RWPE2 (cell line): ENCODE results near the gene MFAP2.

Experiments
- ATAC-seq: fragments of 200-7000 bp; cut with Tn5 transposase; 3 replicates; pipeline ENCODE4 v1.9.1; 2021; ENCODE audit warnings: low read depth
- DNase-seq: peaks from one replicate; pipeline ENCODE4 v3.0.0-alpha.2; 2020; ENCODE audit warnings: low spot score
- H3K27ac ChIP-seq: fragments of 450-650 bp; 2 replicates; pipeline ENCODE4 v1.5.1; 2017; ENCODE audit warnings: mild to moderate bottlenecking; ENCODE audit not compliant: poor library complexity, severe bottlenecking
- H3K27me3 ChIP-seq: fragments of 250-450 bp; sonication (Bioruptor Pico); 2 replicates; pipeline ENCODE4 v1.5.1; 2021; ENCODE audit warnings: mild to moderate bottlenecking, moderate library complexity; ENCODE audit not compliant: insufficient read depth, poor library complexity, severe bottlenecking
- H3K36me3 ChIP-seq: fragments of 250-450 bp; sonication (Bioruptor Pico); 2 replicates; pipeline ENCODE4 v1.5.1; 2020; ENCODE audit warnings: low read depth, mild to moderate bottlenecking, moderate library complexity
- H3K4me1 ChIP-seq: fragments of 250-450 bp; sonication (Bioruptor Pico); 2 replicates; pipeline ENCODE4 v1.5.1; 2021; ENCODE audit warnings: mild to moderate bottlenecking, moderate library complexity; ENCODE audit not compliant: insufficient read depth, poor library complexity, severe bottlenecking
- H3K4me3 ChIP-seq: fragments of 250-450 bp; sonication (Bioruptor Pico); 2 replicates; pipeline ENCODE4 v1.5.1; 2021; ENCODE audit warnings: mild to moderate bottlenecking, moderate library complexity; ENCODE audit not compliant: severe bottlenecking
- H3K9me3 ChIP-seq: fragments of 250-450 bp; sonication (Bioruptor Pico); 2 replicates; pipeline ENCODE4 v1.5.1; 2021; ENCODE audit warnings: mild to moderate bottlenecking, moderate library complexity; ENCODE audit not compliant: severe bottlenecking
- TF ChIP-seq, protein P1 (sequence below): fragments of 450-650 bp; IDR thresholded peaks from one replicate; pipeline ENCODE4 v1.5.1; 2017; ENCODE audit warnings: mild to moderate bottlenecking, moderate library complexity; ENCODE audit not compliant: poor library complexity, severe bottlenecking

MFAP2 gene

DNA sequence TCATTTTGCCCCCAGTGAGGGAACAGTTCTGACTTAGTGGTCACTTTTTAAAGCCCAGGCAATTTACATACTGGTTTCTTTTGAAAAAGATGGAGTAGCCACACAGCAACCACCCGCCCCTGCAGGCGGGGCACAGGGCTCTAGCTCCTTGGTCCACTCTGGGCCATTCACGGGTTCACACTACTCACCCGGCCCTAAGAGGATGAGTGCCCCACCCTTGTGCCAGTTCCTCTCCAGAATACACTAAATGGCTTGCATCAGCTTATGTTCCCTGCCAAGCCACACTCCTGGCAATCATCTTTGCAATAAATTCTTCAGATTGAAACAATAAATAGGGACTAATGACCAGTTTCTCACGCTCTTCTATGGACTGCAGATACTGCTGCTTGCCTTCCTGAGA is 47.0 kb upstream of the MFAP2 start:
- Histone ChIP-seq H3K36me3 (peaks cover 93% of the 10 kb centered on the region), H3K4me3 (no peak overlapping the region), H3K27me3 (no peaks in the 10 kb centered on the region), H3K9me3 (no peaks in the 10 kb centered on the region), H3K27ac (no peak overlapping the region), H3K4me1 (no peaks in the 10 kb centered on the region)
- ATAC-seq: no peak
- TF ChIP-seq, protein P1, sequence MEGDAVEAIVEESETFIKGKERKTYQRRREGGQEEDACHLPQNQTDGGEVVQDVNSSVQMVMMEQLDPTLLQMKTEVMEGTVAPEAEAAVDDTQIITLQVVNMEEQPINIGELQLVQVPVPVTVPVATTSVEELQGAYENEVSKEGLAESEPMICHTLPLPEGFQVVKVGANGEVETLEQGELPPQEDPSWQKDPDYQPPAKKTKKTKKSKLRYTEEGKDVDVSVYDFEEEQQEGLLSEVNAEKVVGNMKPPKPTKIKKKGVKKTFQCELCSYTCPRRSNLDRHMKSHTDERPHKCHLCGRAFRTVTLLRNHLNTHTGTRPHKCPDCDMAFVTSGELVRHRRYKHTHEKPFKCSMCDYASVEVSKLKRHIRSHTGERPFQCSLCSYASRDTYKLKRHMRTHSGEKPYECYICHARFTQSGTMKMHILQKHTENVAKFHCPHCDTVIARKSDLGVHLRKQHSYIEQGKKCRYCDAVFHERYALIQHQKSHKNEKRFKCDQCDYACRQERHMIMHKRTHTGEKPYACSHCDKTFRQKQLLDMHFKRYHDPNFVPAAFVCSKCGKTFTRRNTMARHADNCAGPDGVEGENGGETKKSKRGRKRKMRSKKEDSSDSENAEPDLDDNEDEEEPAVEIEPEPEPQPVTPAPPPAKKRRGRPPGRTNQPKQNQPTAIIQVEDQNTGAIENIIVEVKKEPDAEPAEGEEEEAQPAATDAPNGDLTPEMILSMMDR: no peak
- DNase-seq: no peak

DNA sequence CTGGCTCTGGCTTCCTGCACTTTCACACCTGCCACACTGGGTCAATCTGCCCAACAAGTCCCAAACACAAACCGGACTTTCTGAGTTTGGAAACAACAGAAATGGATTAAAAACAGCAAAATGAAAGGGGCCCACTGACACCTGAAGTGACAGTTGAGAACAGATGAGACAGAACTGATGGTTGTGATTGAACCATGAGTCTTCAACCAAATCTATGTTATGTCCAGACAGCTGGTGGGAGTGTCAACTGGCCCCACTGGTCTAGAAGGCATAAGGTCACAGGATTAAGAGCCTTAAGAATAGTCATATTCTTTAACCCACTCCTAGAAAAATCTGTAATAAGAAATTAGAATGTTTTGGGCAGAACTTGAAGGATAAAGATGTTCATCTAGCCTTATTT is 44.3 kb upstream of the MFAP2 start:
- no peaks in the 10 kb centered on the region for H3K4me1 ChIP-seq
- DNase-seq: no peak
- no peaks in the 10 kb centered on the region for H3K9me3 ChIP-seq
- no peak for ATAC-seq
- H3K27ac ChIP-seq: no peak overlapping the region
- TF ChIP-seq, protein P1: no peak
- H3K27me3 ChIP-seq: no peaks in the 10 kb centered on the region
- H3K4me3 ChIP-seq: no peak overlapping the region
- H3K36me3 ChIP-seq: peaks cover 94% of the 10 kb centered on the region

DNA sequence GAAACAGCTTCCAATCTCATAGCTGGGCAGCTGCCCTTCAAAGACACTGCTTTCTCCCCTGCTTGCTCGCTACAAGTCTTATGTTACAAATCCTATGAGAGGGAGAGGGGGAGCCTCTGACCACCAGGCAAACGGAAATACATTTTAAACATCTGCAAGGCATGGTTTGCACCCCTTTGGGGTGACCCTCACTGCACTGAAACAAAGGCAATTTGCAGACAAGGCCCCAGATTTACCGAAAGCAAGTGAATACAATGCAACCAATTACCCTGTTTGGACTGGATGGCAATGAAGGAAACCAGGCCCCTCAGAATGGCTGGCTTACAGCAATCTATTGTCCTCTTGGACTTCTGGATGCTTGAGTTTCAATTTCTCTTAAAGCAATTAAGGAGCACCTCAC is 43.2 kb upstream of the MFAP2 start:
- Histone ChIP-seq H3K4me1 (no peaks in the 10 kb centered on the region), H3K36me3 (peaks cover 98% of the 10 kb centered on the region), H3K9me3 (no peaks in the 10 kb centered on the region), H3K27ac (no peak overlapping the region), H3K4me3 (no peak overlapping the region), H3K27me3 (no peaks in the 10 kb centered on the region)
- TF ChIP-seq, protein P1: no peak
- ATAC-seq (no peak), DNase-seq (no peak)

DNA sequence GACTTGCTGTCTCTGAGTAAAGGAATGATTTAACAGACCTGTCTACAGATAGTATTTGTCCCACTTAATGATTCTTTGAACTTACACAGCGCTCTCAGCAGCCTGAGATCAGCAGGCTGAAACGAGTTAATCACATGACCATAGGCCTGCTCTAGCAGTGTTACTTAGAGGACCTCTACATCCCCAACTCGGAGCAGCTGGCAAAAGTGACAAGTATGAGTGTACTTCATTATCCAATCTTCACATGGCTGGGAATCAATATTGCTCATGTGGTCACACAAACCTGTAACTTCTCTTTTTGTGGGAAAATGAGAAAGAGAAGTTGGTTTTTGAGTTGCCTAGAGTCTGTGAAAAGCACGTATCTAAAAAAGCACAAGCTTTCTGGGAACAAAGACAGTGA is 42.7 kb upstream of the MFAP2 start:
- DNase-seq (no peak), ATAC-seq (no peak)
- no peak overlapping the region for H3K27ac ChIP-seq
- H3K4me3 ChIP-seq: no peak overlapping the region
- H3K36me3 ChIP-seq: peaks cover 96% of the 10 kb centered on the region
- no peaks in the 10 kb centered on the region for H3K4me1 ChIP-seq
- no peaks in the 10 kb centered on the region for H3K27me3 ChIP-seq
- TF ChIP-seq, protein P1: no peak
- H3K9me3 ChIP-seq: no peaks in the 10 kb centered on the region

DNA sequence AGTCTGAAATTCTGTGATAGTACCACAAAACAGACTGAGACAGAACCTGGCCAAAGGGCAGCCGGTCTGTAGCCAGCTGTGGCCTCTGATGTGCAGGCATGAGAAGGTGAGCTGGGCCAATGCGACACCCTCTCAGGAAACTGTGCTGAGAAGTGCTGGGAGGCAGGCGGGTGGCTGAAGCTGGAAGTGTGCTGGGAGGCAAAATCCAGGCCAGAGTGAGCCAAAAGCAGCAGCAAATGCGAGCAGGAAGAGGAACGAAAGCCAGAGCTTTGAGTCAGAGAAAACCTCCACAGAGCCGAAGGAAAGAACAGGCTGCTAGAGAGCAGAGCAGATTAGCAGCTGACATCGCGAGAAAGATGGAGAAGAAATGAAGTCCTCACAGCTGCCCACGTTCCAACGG is 41.5 kb upstream of the MFAP2 start:
- Histone ChIP-seq H3K4me3 (no peak overlapping the region), H3K27me3 (no peaks in the 10 kb centered on the region), H3K36me3 (peaks cover 87% of the 10 kb centered on the region), H3K9me3 (no peaks in the 10 kb centered on the region), H3K27ac (no peak overlapping the region), H3K4me1 (no peaks in the 10 kb centered on the region)
- DNase-seq: no peak
- TF ChIP-seq, protein P1: no peak
- no peak for ATAC-seq
